Forelimb muscle (tissue), 1 donor: Measurements from ENCODE around the gene MTERF4. TPM values are rescaled to one million over a fixed set of nuclear protein-coding genes. Genes with fewer than 3 reads are reported as not detected.

Experiments used
- DNase-seq: peaks from one replicate; pipeline ENCODE4 v3.0.0-alpha.2; 2013; ENCODE audit warnings: low read depth
- polyA plus RNA-seq: library from polyadenylated mRNA; unstranded; fragments of 120-200 nt; gene quantifications from one replicate; pipeline ENCODE4 v1.2.1, GENCODE V29; 2013; ENCODE audit not compliant: insufficient read length

Gene MTERF4
- polyA plus RNA-seq, 1 donor, result 38.3 TPM

DNA sequence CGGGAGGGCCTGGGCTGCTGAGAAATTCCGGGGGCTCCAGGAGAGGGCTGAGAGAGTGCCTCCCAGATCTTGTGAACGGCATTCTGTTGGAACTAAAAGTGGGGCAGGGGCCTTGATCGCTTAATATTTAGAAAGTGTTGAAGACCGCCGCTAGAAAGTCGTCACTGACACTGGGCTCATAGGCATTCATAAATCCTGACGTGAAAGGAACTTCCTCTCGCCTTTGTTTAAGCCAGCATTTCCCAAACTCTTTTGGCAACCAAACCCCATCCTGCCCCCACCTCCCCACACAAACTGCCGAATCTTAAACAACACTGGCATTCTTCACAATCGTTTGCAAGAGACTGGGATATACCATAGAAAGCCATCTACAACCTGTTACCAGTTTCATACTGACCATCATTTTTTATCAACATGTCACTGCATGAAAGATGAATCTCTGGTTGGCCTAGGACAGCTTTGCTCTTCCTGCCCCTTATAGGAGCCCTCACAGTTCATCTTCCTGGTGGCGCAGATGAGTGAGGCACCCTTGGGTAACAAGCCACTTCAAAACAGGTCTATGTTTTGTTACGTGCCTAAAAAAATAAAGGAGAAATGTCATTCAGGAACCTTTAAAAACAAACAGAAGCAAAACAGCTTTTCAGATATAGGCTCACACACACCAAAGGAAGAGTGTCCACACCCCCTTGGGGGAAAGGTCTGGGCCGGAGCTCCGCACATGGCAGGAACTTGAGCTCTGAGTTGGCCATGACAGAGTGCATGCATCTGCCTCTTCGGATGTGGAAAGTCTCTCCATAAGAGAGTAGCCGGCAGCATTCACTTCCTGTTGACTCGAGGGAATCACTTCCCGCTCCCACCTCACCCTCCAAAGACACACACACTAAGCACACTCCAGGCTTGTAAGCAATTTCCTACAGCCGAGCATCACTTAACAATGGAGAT, 13.0 kb downstream of the MTERF4 start:
- DNase-seq, result no peak

DNA sequence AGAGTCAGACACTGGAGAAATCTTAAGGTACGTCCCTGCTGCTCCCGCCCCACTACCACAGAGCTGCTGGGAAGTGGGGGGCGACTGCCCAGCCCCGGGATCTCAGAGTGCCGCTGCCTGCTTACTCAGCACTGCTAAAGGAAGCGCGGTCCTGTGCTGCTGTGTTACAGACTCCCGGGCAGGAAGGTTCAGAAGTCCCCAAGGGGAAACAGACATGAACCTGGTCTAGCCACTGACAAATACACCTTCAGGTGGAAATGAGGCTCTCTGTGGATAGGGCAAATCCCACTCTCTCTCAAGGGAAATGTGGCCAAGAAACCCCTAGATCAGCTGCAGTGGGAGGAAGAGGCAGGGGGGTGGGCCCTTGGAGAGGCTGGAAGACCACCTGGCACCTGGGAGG, 13.7 kb downstream of the MTERF4 start:
- no peak for DNase-seq

DNA sequence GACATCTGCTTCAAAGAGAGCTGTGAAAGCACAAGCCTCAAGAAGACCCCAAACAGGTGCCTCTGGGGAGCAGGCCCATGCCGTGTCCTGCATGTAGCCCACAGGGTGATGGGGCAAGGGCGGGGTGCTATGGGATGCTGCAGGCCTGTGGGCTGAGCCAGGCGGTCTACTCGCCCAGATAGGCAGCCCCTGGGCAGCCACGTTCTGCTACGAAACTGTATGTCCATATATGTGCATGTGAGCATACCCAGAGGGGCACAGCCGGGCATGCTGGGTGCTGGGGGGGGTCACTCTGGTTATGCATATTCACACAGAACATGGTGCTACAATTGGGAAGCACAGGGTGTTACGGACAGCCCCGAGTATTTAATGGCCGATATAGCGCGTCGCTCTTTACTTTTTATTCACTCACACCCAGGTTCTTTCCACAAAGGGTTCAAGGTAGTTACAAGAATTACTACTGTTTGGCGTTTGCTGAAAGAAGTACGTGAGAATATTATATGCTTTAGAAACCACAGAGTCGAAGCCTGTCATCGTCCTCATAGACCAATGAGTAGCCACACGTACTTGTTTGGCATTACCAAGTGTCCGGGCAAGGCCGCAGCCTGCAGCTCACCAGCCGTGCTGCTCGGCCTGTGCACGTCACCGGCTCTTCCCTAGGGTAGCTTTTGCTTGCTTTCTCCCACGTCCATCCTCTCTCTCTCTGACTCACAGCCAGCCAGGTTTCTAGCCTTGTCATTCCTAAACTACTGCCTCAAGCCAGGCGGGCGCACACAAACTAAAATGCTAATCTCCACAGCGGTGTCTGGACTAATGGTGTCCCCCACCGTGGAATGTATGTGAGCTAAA, 14.4 kb downstream of the MTERF4 start:
- DNase-seq, result no peak

DNA sequence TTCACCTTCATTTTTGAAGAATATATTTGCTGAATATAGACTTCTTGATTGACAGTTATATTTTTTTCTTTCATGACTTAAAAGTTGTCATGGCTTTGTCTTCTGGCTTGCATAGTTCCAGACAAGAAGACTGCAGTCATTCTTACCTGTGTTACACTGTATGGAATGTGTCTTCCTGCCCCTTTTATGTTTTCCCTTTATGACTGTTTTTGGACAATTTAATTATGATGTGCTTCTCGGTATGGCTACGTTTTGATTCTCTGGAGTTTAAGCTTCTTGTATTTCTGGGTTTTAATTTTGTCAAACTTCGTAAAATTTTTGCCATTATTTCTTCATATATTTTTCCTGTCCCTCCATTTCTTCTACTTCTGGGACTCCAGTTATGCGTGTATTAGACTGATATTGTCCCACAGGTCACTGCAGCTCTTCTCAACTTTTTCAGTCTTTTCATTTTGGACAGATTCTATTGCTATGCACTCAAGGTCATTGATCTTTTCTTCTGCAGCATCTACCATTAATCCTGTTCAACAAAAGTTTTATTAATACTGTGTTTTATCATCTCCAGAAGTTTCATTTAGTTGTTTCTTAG, 17.1 kb downstream of the MTERF4 start:
- DNase-seq, result no peak

DNA sequence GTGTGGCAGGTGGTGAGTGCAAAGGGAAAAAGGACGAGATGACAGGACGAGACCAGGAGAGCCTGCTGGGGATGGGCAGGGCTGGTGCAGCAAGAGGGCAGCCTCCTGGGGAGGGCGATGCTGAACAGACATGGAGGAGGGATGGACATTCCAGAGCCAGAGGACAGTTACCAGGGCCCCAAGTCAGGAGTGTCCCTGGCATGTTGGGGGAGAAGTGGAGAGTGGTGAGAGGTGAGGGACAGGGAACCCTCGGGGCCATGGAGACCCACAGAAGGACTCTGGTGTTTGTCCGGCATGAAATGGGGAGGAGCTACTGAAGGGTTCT, 19.0 kb downstream of the MTERF4 start:
- DNase-seq, result no peak

DNA sequence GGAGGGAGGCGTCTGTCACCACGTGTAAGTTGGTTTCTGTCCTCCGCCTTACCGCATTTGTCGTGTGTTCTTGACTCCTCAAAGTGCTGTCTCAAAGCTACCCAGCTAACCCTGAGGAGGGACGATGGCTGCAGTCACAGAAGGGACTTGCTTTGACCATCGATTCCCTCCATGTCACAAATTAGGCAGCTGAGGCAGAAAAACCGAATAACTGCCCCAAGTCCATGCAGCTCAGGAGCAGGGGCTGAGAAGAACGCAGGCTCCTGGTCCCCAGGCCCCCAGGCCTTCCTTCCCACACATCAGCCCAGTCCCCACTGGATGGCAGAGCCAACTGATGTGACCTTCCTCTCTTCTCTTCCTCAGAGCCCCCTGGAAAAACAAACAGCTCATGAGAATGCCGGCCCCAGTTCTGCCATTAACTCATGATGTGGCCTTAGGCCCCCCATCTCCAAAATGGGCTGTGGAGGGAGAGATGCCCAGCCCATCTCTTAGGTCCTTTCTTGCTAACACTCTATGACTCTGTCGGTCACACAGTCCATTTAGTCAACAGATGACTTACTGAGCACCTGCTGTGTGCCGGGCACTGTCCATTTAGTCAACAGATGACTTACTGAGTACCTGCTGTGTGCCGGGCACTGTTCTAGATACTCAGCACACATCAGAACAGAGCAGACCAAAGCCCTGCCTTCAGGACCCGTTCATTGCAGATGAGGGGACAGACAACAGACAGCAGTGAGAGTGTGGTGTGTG, 19.6 kb downstream of the MTERF4 start:
- DNase-seq, result no peak

DNA sequence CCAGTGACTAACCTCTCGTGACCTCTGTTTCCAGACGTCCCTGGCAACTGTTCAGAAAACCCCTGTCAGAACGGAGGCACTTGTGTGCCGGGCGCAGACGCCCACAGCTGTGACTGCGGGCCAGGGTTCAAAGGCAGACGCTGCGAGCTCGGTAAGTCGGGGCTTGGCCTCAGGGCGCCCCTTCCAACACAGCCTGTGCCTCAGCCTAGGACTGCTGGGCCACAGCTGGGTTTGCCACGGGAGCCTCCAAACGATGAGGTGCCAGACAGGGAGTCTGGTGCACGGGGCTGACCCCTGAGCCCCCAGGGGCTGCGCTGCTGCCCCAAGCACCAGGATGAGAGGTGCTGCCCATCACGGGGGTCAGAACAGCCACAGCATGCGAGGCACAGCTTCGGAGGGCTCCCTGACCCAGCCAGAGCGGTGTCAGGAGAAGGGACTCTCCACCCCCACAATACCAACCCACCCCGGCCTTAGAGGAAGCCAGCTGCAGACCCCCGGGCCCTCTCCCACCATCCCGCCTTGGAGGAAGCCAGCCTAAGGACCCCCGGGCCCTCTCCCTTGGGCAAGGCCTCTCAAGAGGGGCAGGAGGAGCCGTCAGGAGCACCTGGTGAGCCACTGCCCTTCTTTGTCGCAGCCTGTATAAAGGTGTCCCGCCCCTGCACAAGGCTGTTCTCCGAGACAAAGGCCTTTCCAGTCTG, 20.3 kb downstream of the MTERF4 start:
- DNase-seq, result no peak

DNA sequence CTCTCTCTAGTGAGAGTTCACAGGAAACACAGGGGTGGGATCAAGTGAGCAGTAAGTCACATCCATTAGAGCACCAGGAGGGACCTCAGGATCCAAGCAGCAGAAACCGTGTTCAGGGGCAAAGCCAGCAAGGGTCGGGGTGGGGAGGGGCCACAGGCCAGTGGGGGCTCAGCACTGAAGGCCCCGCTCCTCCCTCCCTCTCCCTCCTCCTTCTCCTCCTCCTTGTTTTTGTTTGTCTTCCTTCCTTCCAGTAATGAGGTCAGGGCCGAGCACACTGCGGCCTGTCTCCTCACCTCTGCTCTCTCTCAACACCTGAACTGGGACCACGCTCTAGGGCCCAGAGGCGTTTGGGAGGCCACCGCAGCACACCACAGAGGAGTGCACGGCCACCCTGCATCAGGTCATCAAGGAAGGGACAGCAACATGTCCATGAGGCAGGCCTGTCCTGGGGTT, 20.9 kb downstream of the MTERF4 start:
- DNase-seq, result no peak

DNA sequence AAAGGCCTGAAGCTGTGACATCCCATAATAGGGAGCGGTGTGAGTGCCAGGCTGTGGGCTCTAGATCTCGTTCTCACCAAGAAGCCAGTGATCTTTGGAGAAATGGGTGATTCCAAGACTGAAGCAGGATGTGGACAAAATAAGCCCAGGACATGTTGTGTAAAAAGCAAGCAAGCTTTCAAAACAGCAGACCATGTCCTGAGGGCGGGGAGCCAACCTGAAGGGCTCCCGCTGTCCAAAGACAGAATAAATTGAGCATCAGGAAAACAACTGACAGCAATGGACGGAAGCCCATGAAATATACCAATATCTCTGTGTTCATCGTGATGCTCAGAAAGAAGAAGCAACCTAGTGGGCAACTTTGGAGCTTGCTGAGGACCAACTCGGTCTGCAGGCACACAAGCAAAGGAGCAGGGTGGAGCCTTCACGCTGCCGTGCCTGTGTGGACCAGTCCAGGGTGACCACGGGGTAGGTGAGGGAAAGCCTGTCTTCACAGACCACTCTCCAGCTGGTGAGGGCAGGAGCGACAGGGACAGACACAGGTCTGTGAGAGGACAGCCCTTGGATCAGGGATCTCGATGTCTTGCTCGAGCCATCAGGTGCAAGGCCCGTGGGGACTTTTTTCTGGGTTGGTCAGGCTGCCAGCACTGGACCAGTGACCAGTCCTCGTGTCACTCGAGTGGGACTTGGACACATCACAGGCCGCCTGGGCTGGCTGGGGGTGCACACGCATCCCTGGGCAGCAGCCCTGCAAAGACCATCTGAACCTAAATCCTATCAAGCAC, 21.5 kb downstream of the MTERF4 start:
- DNase-seq, result no peak

DNA sequence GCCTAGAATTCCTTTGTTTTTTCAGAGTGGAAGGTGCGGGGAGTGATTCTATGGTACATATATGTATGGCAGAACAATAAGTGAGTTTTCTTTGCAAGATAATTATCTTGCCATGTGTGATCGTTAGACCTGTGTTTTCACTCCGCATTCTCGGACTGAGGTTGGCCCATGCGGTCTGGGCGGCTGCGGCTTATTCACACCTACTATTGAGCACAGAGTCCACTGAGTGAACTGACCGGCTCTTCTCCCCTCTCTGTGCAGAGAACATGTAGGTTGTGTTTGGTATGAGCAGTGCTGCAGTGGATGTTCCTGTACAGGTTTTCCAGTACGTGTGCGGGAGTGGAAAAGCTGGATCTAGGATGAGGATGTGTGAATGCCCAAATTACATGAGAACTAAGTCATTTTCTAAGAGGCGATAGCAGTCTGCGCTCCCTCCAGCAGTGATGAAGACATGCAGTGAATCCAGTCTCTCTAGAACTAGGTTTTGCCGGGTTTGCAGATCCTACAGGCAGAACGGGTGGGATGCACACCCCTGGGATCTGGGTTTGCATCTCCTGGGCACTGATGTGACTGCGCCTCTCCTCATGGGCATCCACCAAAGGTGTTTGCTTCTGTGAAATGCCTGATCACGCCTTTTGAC, 27.1 kb downstream of the MTERF4 start:
- DNase-seq, result no peak

DNA sequence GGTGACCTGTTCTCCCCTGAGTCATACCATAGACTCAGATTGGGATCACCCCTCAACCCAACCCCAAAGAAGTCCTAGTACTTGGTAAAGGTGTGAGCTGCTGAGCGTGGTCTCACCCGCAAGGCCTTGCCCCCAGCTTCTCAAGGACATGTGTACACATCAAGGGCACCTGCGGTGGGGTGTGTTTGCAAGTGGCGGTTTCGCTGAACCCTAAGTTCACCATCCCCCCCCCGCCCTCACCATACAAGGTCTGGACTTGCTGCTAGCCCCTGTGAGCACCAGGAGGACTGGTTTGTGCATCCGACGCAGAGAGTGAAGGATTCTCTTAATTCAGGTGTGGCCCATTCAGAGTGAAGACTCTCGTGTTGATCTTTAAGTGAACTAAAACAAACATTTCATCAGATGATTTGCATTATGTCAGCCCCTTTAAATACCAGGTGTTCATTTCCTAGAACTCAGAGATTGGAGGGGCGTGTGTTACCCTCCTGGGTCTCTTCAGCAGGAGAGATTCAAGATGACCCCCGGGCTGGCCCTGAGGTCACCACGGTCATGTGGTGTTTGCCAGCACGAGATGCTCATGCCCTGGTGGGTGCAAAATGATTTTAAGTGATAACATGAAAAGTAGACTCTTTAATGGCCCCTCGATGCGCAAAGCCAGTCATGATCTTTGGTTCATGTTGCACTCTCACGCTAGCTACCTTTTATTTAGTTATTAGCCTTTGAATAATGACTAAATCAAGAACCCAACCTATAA, 27.8 kb downstream of the MTERF4 start:
- no peak for DNase-seq

DNA sequence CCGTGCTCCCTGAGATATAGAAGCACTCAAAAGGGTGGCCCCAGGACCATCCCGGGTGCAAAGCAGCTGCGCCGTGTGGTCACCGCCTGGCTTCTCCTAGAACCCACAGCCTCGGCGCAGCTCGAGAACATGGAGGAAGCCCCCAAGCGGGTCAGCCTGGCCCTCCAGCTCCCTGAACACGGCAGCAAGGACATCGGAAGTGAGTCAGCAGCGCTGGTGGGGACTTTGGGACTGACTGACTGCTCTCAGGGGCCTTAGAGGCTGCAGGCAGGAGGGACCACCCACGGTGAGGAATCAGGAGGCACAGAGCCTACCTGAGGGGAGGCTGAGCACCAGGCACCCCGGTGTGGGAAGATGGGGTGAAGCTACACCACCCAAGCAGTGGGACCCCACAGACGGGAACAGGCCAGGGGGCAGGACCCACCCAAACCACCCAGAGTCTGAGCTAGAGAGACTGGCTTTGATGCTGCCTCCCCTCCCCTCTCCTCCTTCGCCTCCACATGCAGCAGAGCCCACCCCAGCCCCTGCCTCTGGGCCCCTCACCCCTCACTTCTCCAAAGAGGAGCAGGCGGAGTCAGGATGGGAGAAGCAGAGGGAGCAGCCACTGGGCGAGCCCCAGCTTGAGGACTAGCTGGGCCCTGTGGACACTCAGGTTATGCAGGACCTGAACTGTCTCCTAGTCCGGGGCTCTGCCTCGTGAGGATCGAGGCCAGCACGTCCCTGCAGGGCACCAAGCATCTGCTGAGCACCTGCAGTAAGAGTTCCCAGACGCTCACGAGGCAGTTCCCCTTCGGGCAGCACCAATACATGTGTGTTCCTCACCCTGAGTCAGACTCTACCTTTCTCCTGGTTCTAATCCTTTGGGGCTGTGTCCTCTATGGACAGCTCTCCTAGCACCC, 28.7 kb downstream of the MTERF4 start:
- no peak for DNase-seq

DNA sequence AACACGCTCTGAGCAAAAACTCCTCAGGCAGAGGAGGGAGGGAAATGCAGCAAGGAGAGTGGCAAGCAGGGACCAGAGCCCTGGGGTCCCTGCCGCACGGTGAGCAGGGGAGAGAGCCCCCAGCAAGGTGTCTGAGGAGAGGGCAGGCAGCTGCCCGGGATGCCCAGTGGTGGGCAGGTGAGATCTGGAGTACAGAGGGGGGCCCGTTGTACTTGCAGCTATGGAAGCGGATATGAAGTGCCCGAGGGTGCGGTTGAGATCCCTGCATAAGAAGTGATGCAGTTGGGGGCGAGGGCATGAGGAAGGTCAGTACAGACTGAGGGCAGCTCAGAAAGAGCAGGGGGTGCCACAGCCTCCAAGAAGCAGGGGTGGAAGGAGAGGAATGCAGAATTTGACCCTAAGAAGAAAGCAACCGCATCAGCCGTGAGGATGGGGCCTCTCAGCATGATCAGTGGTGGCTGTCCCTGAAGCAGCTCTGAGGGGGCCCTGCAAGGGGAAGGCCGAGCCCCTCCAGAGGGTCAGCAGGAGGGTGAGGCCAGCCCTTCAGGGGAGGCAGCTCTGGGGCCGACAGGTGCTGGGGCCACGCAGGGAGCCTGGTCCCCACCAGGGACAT, 29.4 kb downstream of the MTERF4 start:
- DNase-seq, result no peak

DNA sequence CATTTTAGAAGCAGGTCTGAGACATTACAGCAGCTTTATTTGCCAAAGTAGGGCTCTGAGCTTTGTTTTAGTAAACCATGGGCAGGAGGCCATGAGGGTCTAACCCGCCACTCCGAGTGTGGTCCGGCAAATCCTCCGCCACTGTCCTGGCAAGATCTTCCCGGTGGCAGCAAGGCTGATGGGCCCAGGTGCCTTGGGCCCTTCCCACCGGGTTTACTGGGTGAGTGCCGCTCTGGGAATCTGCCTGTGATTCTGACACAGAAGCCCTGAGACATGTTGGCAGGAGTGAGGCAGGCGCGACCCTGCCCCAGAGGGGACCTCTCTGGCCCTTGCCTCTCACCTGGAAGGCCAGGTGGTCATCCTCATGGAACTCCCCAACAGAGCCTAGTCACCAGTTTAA, 29.9 kb downstream of the MTERF4 start:
- DNase-seq, result no peak

DNA sequence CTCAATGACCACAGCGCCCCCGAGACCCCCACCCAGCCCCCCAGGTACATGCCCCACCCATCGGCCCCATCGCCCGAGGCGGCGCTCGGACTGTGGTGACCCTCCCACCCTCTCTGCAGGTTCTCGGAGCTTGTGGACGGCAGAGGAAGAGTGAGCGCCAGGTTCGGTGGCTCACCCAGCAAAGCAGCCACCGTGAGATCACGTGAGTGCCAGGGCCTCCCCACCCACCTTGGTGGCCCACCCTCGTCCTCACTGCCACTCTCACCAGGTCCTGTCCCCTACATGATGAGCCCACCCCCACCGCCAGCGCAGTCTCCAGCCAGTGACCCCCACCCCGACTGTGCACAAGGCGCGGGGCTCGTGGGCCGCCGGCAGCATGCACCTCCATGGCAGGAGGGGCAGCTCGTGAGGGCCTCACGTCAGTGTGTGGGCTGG, 30.4 kb downstream of the MTERF4 start:
- no peak for DNase-seq

DNA sequence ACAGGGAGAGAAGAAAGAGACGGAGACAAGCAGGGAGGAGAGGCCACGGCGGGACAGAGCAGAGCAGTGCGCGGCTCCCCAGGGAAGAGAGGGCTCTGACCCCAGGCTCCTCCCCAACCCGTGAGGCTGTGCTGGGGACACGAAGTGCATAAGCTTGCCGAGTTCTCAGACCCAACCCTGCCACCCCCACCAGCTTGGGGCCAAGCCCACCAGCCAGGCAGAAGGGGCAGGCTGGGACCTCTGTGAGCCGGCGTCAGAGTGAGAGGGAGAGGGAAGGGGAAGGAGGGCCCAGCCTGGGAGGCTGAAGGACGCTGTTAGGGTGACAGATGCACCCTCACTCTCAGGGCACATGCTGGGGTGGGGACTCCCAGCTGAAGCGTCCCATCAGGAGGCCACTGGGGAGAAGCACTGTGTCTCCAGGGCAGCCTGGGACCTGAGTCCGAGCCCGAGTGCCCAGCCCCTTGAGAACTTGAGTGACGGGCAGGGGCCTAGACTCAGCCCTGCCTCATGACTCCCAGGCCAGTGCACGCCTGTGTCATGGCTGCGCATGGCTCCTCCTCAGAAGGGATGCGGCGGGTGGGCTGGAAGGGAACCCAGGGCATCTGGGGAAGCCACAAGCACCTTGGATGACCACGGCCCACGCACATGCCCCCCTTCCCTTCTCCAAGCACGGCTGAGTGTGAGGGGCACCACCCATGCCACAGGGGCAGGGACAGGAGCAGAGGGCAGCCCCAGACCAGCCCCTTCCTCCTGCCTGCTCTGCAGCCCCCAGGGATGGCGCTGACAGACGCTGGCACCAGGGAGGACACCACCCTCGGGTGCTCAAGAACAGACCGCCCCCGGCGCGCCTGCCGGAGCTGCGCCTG, 31.0 kb downstream of the MTERF4 start:
- no peak for DNase-seq
